Gastroesophageal sphincter (tissue), 4 donors: ENCODE data around the gene OTX1. TPM values are rescaled to one million over a fixed set of nuclear protein-coding genes. Genes with fewer than 3 reads are reported as not detected.

ENCODE experiments used
- ATAC-seq: fragments of 150-250 bp; one replicate; pipeline ENCODE4 v1.9.1; 2016; ENCODE audit warnings: mild to moderate bottlenecking, moderate library complexity
- H3K27ac ChIP-seq, 4 donors: fragments of 200-600 bp; sonication (generic) in 3 of 4; 1 replicate in 3 of 4; 2 replicates in 1 of 4; pipeline ENCODE4 v1.5.1; 2016 to 2019
- H3K27me3 ChIP-seq: fragments of 200-600 bp; sonication (generic); one replicate; pipeline ENCODE4 v1.5.1; 2019
- H3K36me3 ChIP-seq, 2 donors: fragments of 200-600 bp; sonication (generic); one replicate each; pipeline ENCODE4 v1.5.1; 2019; ENCODE audit warnings: control low read depth in 1 of 2
- H3K4me1 ChIP-seq, 3 donors: fragments of 200-600 bp; sonication (generic); 1 replicate in 2 of 3; 2 replicates in 1 of 3; pipeline ENCODE4 v1.5.1; 2016 to 2019; ENCODE audit warnings: control low read depth in 2 of 3
- H3K4me3 ChIP-seq, 2 donors: fragments of 200-600 bp; sonication (generic); one replicate each; pipeline ENCODE4 v1.5.1; 2019; ENCODE audit warnings: mild to moderate bottlenecking in 1 of 2, moderate library complexity in 1 of 2
- H3K9me3 ChIP-seq, 3 donors: fragments of 200-600 bp; sonication (generic); one replicate each; pipeline ENCODE4 v1.5.1; 2017 to 2019; ENCODE audit warnings: control low read depth in 2 of 3
- EP300 ChIP-seq: sonication (generic); formaldehyde crosslinking; IDR thresholded peaks from one replicate; pipeline ENCODE4 v1.6.1; 2017; ENCODE audit warnings: antibody characterized with exemption, mild to moderate bottlenecking
- POLR2A ChIP-seq, 2 donors: fragments of 450-650 bp; IDR thresholded peaks; one replicate each; pipeline ENCODE4 v1.6.1; 2017; ENCODE audit warnings: antibody characterized with exemption in 2 of 2, mild to moderate bottlenecking in 2 of 2, moderate library complexity in 1 of 2
- POLR2AphosphoS5 ChIP-seq: sonication (generic); formaldehyde crosslinking; IDR thresholded peaks from one replicate; pipeline ENCODE4 v1.6.1; 2017; ENCODE audit warnings: antibody characterized with exemption
- WGBS, 2 donors: methylation state at CpG; one replicate each; pipeline ENCODE4 v1.1.5; 2018; ENCODE audit warnings: low coverage in 1 of 2; 5-methylcytosine and 5-hydroxymethylcytosine counted together
- total RNA-seq, 4 donors: library from RNA; depleted of rRNA; stranded (reverse); fragments of >200 nt; gene quantifications; one replicate each; pipeline ENCODE4 v1.1.0, GENCODE V29; 2016
- TF ChIP-seq, protein P1 (sequence below), 4 experiments: fragments of 200-600 bp in 2 of 4; fragments of 450-650 bp in 2 of 4; sonication (generic) in 1 of 4; IDR thresholded peaks; one replicate each; pipeline ENCODE4 v1.5.1; 2017 to 2019; ENCODE audit warnings: antibody characterized with exemption in 4 of 4, mild to moderate bottlenecking in 2 of 4, moderate library complexity in 2 of 4

The OTX1 gene
- total RNA-seq, 4 donors from 2014 or later, result 0.62 TPM; not detected in 3

DNA sequence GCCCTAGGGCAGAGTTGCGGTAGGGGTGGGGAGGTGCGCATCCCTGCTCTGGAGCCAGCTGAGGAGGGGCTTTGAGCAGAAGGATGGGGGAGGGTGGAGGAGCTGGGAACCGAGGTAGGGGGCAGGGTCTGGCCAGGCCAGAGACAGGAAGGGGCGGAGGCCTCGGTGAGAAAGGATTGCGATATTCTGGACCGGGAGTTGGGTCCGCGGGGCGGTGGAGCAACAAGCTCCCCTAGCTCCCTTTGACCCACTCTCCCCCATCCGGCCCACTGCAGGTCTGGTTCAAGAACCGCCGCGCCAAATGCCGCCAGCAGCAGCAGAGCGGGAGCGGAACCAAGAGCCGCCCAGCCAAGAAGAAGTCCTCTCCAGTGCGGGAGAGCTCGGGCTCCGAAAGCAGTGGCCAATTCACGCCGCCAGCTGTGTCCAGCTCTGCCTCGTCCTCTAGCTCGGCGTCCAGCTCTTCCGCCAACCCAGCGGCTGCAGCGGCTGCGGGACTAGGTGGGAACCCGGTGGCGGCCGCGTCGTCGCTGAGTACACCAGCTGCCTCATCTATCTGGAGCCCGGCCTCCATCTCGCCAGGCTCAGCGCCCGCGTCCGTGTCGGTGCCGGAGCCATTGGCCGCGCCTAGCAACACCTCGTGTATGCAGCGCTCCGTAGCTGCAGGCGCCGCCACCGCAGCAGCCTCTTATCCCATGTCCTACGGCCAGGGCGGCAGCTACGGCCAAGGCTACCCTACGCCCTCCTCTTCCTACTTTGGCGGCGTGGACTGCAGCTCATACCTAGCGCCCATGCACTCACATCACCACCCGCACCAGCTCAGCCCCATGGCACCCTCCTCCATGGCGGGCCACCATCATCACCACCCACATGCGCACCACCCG is 4.8 kb downstream of the OTX1 start:
- Histone ChIP-seq H3K27me3 (peaks cover 100% of the 10 kb centered on the region), H3K4me1 (peaks cover 2 to 81% (median 39%) of the 10 kb centered on the region in 3 donors), H3K36me3 (no peaks in the 10 kb centered on the region), H3K9me3 (peaks cover 0 to 14% (median 0%) of the 10 kb centered on the region in 3 donors), H3K4me3 (peak overlapping the region in 1 of 2 donors; percentile 29), H3K27ac (no peak overlapping the region)
- no peak for ATAC-seq
- TF ChIP-seq EP300 (no peak), POLR2A (IDR thresholded peaks at IDR 0.05) (no peak), POLR2AphosphoS5 (no peak)
- TF ChIP-seq, protein P1, sequence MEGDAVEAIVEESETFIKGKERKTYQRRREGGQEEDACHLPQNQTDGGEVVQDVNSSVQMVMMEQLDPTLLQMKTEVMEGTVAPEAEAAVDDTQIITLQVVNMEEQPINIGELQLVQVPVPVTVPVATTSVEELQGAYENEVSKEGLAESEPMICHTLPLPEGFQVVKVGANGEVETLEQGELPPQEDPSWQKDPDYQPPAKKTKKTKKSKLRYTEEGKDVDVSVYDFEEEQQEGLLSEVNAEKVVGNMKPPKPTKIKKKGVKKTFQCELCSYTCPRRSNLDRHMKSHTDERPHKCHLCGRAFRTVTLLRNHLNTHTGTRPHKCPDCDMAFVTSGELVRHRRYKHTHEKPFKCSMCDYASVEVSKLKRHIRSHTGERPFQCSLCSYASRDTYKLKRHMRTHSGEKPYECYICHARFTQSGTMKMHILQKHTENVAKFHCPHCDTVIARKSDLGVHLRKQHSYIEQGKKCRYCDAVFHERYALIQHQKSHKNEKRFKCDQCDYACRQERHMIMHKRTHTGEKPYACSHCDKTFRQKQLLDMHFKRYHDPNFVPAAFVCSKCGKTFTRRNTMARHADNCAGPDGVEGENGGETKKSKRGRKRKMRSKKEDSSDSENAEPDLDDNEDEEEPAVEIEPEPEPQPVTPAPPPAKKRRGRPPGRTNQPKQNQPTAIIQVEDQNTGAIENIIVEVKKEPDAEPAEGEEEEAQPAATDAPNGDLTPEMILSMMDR (IDR thresholded peaks at IDR 0.05), result no peak
- WGBS, 2 donors, result 17 to 30% methylated on average over 2 to 6 of the region's 63 CpGs

DNA sequence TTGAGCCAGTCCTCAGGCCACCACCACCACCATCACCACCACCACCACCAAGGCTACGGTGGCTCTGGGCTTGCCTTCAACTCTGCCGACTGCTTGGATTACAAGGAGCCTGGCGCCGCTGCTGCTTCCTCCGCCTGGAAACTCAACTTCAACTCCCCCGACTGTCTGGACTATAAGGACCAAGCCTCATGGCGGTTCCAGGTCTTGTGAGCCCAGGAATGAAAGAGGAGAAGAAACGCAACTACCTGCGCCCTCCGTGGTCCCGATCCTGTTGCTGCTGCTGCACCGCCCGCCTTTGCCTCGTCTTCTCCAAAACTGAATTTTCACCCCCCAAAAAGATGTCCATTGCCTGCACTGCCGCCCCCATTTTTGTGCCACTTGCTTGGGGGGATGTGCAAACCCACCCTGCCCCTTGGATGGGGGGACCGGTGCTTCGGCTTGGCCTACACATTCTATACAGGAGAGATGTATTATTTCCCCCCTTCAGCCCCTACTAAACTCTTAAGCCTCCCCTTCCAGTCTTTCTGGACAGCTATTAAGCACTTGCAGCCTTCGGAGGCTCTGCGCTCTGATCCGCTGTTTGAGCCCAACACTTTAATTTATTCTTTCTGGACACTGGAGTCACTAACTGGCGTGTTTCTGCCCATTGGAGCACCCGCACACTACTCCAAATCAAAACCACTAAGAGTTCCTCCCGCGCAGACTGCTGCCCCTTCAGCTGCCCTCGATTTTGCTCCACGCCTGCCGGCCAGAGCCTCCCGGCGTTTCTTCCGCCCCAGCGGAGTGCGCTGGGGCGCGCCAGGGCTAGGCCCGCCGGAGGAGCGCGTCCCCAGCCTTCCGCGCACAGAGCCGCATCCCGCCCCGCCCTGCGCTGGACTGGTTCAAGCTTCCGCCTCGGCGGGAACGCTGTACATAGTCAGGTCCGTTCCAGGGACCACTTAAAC is 5.7 kb downstream of the OTX1 start:
- TF ChIP-seq EP300 (no peak), POLR2AphosphoS5 (no peak), POLR2A (IDR thresholded peaks at IDR 0.05) (no peak)
- TF ChIP-seq, protein P1 (IDR thresholded peaks at IDR 0.05), result no peak
- H3K27ac ChIP-seq, result no peak overlapping the region
- H3K4me3 ChIP-seq, result no peak overlapping the region
- peaks cover 100% of the 10 kb centered on the region for H3K27me3 ChIP-seq
- H3K36me3 ChIP-seq, result no peaks in the 10 kb centered on the region
- 16% methylated on average over 8 to 22 of the region's 49 CpGs for WGBS, 2 donors
- peaks cover 2 to 72% (median 39%) of the 10 kb centered on the region in 3 donors for H3K4me1 ChIP-seq
- H3K9me3 ChIP-seq, result peaks cover 0 to 14% (median 0%) of the 10 kb centered on the region in 3 donors
- no peak for ATAC-seq

DNA sequence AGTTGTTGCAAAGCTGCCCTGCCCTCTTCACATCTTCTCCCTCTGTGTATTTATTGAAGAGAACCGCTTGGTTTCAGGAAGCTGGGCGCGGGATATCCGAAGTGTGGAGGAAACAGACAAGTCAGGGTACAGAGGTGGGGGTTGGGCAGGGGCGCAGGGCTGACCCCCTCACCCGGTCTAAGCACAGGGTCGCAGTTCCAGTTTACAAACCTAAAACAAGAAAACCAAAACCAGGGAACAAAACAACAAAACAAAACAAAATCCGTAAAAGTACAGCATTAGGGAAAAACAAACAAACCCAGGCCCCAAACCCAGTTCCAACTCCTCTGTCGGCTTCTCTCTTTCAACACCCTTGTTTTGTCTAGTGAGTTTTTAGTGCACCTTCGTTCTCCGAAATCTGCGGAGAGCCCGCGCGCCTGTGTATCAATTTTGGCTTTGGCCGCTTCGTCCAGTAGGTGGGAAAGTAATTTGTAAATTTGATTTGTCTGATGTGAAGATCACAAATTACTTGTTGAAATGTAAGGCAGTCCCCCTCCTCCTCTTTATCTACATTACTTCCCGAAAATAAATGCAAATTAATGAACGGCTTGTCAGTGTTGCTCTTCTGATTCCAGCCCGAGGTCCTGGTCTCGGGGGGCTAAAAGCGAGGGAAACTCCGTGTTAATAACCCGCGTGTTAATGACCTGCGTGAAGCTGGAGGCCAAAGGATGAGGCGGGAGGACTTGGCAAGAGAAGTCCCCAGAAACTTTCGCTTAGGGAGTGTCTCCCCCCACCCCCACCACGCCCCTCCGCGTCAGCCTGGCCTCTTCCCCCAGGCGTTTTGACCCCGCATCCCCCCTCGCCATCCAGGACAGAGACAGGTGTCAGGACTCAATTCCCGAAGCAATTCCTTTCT is 6.9 kb downstream of the OTX1 start:
- ATAC-seq, result no peak
- Histone ChIP-seq H3K4me3 (no peak overlapping the region), H3K27me3 (peaks cover 100% of the 10 kb centered on the region), H3K36me3 (no peaks in the 10 kb centered on the region), H3K9me3 (peaks cover 0 to 14% (median 0%) of the 10 kb centered on the region in 3 donors), H3K4me1 (peaks cover 2 to 68% (median 39%) of the 10 kb centered on the region in 3 donors), H3K27ac (no peak overlapping the region)
- TF ChIP-seq, protein P1 (IDR thresholded peaks at IDR 0.05), result no peak
- no peak for TF ChIP-seq EP300
- no peak for TF ChIP-seq POLR2A (IDR thresholded peaks at IDR 0.05)
- TF ChIP-seq POLR2AphosphoS5, result no peak
- WGBS, 2 donors, result 9 to 20% methylated on average over 21 to 25 of the region's 35 CpGs

DNA sequence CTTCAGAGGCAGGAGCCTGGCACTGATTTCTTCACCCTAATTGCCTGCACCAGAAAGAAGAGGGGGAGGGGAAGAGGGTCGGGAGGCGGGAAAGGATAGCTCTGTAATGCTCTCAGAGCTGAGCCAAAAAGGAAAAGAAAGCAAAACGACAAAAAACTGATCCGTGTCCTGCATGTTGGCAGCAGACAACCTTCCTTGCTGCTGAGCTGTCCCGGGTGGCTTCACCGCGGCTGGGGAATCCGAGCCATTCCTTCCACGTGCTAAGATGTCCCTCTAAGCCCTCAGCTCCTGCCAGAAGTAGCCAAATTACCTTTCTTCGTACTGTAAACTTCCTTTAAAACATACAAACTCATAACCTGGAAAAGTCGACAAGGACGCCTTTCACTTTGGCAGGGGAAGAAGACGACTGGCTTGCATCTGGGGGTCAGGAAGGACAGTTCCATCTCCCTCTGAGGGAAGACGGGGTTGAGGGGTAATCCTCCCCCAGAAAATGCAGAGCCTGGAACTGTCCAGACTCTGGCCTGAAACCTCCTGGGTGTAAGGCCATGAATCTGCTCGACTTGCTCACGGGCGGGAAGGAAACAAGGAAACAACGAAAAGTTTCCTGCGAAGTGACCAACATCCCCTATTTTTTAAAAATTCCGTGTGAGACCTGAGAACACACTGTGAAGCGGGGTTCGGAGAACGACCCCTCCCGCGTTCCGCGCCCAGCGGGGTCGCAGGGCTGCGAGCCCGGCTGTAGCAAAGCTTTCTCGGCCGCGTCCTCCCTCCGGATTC is 7.7 kb downstream of the OTX1 start:
- ATAC-seq, result no peak
- Histone ChIP-seq H3K4me1 (peaks cover 2 to 67% (median 39%) of the 10 kb centered on the region in 3 donors), H3K4me3 (peak overlapping the region in 1 of 2 donors; percentile 29), H3K36me3 (no peaks in the 10 kb centered on the region), H3K27ac (no peak overlapping the region), H3K9me3 (peaks cover 0 to 14% (median 0%) of the 10 kb centered on the region in 3 donors), H3K27me3 (peaks cover 100% of the 10 kb centered on the region)
- WGBS, 2 donors, result 7 to 10% methylated on average over 16 to 31 of the region's 35 CpGs
- peak; percentile 45 for TF ChIP-seq POLR2AphosphoS5
- TF ChIP-seq, protein P1 (IDR thresholded peaks at IDR 0.05), result no peak
